ENCODE results near the gene CYP39A1.

CYP39A1 gene

GRCh38 chr6:46504242-46504641 lies 148.4 kb downstream of the CYP39A1 start:
- no peak for TF ChIP-seq GATA2 (IDR thresholded peaks at IDR 0.05; ENCODE audit: low read depth, low read length)
- no peak for TF ChIP-seq GATA3 (IDR thresholded peaks at IDR 0.05; ENCODE audit: low read depth, low read length)

DNA sequence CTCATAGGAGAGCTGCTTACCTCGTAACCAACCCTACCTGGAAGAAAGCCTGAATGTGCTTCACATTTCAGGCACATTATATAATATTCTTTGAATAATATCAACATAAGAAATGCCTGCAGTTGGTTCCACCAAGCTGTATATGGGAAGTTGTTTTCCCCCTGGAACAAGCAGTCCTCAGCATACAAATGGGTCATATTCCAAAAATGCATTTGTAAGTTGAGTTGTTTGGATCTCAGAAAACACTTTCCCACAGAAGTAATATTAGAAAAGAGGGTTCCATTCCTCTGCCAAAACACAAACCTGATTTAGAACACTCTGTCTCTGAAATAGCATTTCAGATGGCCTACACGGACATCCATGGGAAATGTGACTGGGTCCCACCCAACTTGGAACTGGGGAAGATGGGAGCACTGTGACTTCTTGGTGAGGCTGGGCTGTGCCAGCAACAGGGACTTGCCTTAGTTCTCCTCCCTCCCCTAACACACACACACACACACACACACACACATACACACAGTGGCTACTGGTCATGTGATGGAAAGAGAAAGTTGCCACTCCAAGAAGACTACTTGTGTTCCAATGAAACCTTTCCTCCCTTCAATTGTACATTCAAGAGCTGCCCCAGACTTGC lies 150.0 kb downstream of the CYP39A1 start:
- TF ChIP-seq GATA3 (IDR thresholded peaks at IDR 0.05; ENCODE audit: low read depth, low read length): no peak
- no peak for TF ChIP-seq GATA2 (IDR thresholded peaks at IDR 0.05; ENCODE audit: low read depth, low read length)

GRCh38 chr6:46501136-46502089 lies 151.2 kb downstream of the CYP39A1 start:
- TF ChIP-seq GATA3 (IDR thresholded peaks at IDR 0.05; ENCODE audit: low read depth, low read length) (no peak), GATA2 (IDR thresholded peaks at IDR 0.05; ENCODE audit: low read depth, low read length) (no peak)

- TF ChIP-seq GATA2 (IDR thresholded peaks at IDR 0.05; ENCODE audit: low read depth, low read length) (no peak), GATA3 (IDR thresholded peaks at IDR 0.05; ENCODE audit: low read depth, low read length) (no peak)
Measured at GRCh38 chr6:46500382-46500781, 152.2 kb downstream of the CYP39A1 start.

All from SH-SY5Y (cell line).